ENCODE measurements around the gene COL18A1.

- TF ChIP-seq POLR2AphosphoS5 (IDR thresholded peaks at IDR 0.05) (no peak), CTCF (IDR thresholded peaks at IDR 0.05) (no peak)
These were observed 103.9 kb downstream of the COL18A1 start for GRCh38 chr21:45508607-45509565.
